ENCODE results near the gene CDK17. TPM values are rescaled to one million over a fixed set of nuclear protein-coding genes. Genes with fewer than 3 reads are reported as not detected.

Gene CDK17
- total and polyA plus RNA-seq, 7 donors, result 4.6 to 117 (median 63.2) TPM

- 55 to 71% methylated on average over 6 of the region's 6 CpGs for WGBS, 2 donors
- Histone ChIP-seq H3K36me3 (no peaks in the 10 kb centered on the region), H3K4me1 (peaks cover 0 to 21% (median 7%) of the 10 kb centered on the region in 4 donors), H3K9me3 (no peaks in the 10 kb centered on the region), H3K27me3 (no peaks in the 10 kb centered on the region), H3K4me3 (no peak overlapping the region), H3K27ac (peak overlapping the region; percentile 57 to 78 (median 70))
- peak; percentile 87 for DNase-seq
- TF ChIP-seq EP300 (IDR thresholded peaks at IDR 0.05) (peak in 1 of 4 donors; percentile 56), POLR2A (IDR thresholded peaks at IDR 0.05) (no peak), POLR2AphosphoS5 (IDR thresholded peaks at IDR 0.05) (peak in 3 of 4 donors; percentile 41 to 86 (median 45))
- intact Hi-C loops (cut with DNase I), result no loop called here
Observed at GRCh38 chr12:96427269-96427729, 27.1 kb upstream of the CDK17 start.

DNA sequence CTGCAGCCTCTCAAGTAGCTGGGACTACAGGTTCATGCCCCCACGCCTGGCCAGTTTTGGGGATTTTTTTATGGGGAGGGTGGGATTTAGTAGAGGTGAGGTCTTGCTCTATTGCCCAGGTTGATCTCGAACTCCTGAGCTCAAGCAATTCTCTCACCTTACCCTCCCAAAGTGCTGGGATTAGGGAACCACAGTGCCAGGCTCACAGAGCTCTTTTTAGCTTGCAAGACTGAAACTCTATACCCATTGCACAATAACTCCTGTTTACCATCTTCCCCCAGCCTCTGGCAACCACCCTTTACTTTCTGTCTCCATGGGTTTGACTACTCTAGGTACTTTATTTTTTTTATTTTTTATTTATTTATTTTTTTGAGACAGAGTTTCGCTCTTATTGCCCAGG, 25.7 kb upstream of the CDK17 start:
- 79 to 93% methylated on average over 3 of the region's 3 CpGs for WGBS, 2 donors
- Histone ChIP-seq H3K4me1 (peaks cover 0 to 29% (median 10%) of the 10 kb centered on the region in 4 donors), H3K9me3 (no peaks in the 10 kb centered on the region), H3K4me3 (no peak overlapping the region), H3K36me3 (no peaks in the 10 kb centered on the region), H3K27ac (peak overlapping the region in 2 of 4 donors; percentile 70 to 78), H3K27me3 (no peaks in the 10 kb centered on the region)
- TF ChIP-seq POLR2A (IDR thresholded peaks at IDR 0.05), result no peak
- DNase-seq, result no peak
- intact Hi-C loops (cut with DNase I), result no loop called here

- peak overlapping the region in 2 of 4 donors; percentile 70 to 78 for H3K27ac ChIP-seq
- 76 to 78% methylated on average over 3 of the region's 3 CpGs for WGBS, 2 donors
- TF ChIP-seq EP300 (IDR thresholded peaks at IDR 0.05) (no peak), CTCF (IDR thresholded peaks at IDR 0.05) (no peak), POLR2A (IDR thresholded peaks at IDR 0.05) (no peak), POLR2AphosphoS5 (IDR thresholded peaks at IDR 0.05) (peak in 3 of 4 donors; percentile 37 to 60 (median 58))
Observed at GRCh38 chr12:96425321-96425720, 25.1 kb upstream of the CDK17 start.

DNA sequence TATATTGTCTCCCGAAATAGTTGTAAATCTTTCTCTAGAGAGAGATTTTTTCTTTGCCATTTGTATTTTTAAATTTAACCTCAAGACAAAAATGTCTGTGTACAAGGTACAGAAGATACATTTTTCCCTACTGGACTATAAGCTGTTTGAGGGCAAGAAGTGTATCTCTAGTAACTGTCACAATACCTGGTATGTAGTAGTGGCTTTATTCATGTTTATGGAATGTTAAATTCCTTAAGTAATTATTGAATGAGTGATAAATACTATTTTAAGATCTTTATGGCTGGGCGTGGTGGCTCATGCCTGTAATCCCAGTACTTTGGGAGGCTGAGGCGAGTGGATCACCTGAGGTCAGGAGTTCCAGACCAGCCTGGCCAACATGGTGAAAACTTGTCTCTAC, 24.4 kb upstream of the CDK17 start:
- WGBS, 2 donors, result 60 to 92% methylated on average over 3 of the region's 3 CpGs
- peak overlapping the region in 2 of 4 donors; percentile 31 to 78 for H3K27ac ChIP-seq
- TF ChIP-seq EP300 (IDR thresholded peaks at IDR 0.05) (no peak), POLR2A (IDR thresholded peaks at IDR 0.05) (no peak), POLR2AphosphoS5 (IDR thresholded peaks at IDR 0.05) (no peak), CTCF (IDR thresholded peaks at IDR 0.05) (no peak)
- peaks cover 0 to 36% (median 16%) of the 10 kb centered on the region in 4 donors for H3K4me1 ChIP-seq
- DNase-seq, result no peak
- no peaks in the 10 kb centered on the region for H3K27me3 ChIP-seq
- no peaks in the 10 kb centered on the region for H3K36me3 ChIP-seq
- H3K4me3 ChIP-seq, result no peak overlapping the region
- H3K9me3 ChIP-seq, result no peaks in the 10 kb centered on the region
- intact Hi-C loops (cut with DNase I), result no loop called here

More at GRCh38 chr12:96425321-96425720, 25.1 kb upstream of the CDK17 start:
- H3K4me1 ChIP-seq, result peaks cover 0 to 35% (median 14%) of the 10 kb centered on the region in 4 donors
- H3K4me3 ChIP-seq, result no peak overlapping the region
- H3K36me3 ChIP-seq, result no peaks in the 10 kb centered on the region
- no peak for DNase-seq
- intact Hi-C loops (cut with DNase I), result no loop called here
- H3K9me3 ChIP-seq, result no peaks in the 10 kb centered on the region
- no peaks in the 10 kb centered on the region for H3K27me3 ChIP-seq

DNA sequence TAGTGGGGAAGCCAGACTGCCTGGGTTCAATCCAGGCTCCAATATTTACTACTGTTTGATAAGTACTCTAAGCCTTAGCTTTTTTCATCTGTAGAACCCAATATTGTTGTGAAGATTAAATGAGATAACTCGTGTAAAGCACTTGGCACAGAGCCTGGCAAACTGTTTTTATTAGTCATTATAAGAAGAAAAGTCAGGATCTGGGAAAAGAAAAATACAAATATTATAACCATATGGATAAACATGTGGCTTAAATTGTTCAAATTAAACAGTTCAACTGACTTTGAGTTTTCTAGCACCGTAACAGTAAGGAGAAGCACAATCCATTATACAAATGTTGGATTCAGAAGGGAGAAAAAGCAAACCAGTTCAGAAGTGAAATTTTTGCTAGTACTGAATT, 22.0 kb upstream of the CDK17 start:
- H3K36me3 ChIP-seq, result no peaks in the 10 kb centered on the region
- H3K27ac ChIP-seq, result no peak overlapping the region
- no peak for TF ChIP-seq POLR2AphosphoS5 (IDR thresholded peaks at IDR 0.05)
- TF ChIP-seq EP300 (IDR thresholded peaks at IDR 0.05), result no peak
- no peak for TF ChIP-seq CTCF (IDR thresholded peaks at IDR 0.05)
- TF ChIP-seq POLR2A (IDR thresholded peaks at IDR 0.05), result no peak
- H3K9me3 ChIP-seq, result no peaks in the 10 kb centered on the region
- H3K4me3 ChIP-seq, result no peak overlapping the region
- H3K27me3 ChIP-seq, result no peaks in the 10 kb centered on the region
- whole genome bisulfite sequencing, 2 donors, result 60 to 61% methylated on average over 2 of the region's 2 CpGs
- intact Hi-C loops (cut with DNase I), result no loop called here
- no peak for DNase-seq
- H3K4me1 ChIP-seq, result peaks cover 0 to 30% (median 14%) of the 10 kb centered on the region in 4 donors

- Histone ChIP-seq H3K9me3 (no peaks in the 10 kb centered on the region), H3K27ac (peak overlapping the region in 3 of 4 donors; percentile 40 to 62 (median 55)), H3K4me1 (peaks cover 0 to 22% (median 12%) of the 10 kb centered on the region in 4 donors), H3K4me3 (peak overlapping the region in 3 of 4 donors; percentile 3 to 16 (median 13)), H3K36me3 (no peaks in the 10 kb centered on the region), H3K27me3 (no peaks in the 10 kb centered on the region)
- DNase-seq, result no peak
- TF ChIP-seq POLR2A (IDR thresholded peaks at IDR 0.05) (no peak), POLR2AphosphoS5 (IDR thresholded peaks at IDR 0.05) (peak in 1 of 4 donors; percentile 19)
- intact Hi-C loops (cut with DNase I), result no loop called here
- WGBS, 2 donors, result 77 to 80% methylated on average over 6 of the region's 6 CpGs
Observed at GRCh38 chr12:96421014-96421413, 20.8 kb upstream of the CDK17 start.
